GM12878 (cell line): ENCODE results near the gene EEFSEC. TPM values are rescaled to one million over a fixed set of nuclear protein-coding genes. Genes with fewer than 3 reads are reported as not detected.

Source experiments
- ATAC-seq: fragments of 200-7000 bp; cut with Tn5 transposase; 3 replicates; pipeline ENCODE4 v1.9.1; 2020; ENCODE audit warnings: mild to moderate bottlenecking, moderate library complexity
- Bru-seq: library from RNA; stranded (reverse); fragments of 400-500 nt; gene quantifications from one replicate; lab custom pipeline; 2021; lab: Mats Ljungman, UMichigan
- BruChase-seq, 2 experiments: library from RNA; stranded (reverse); fragments of 400-500 nt; gene quantifications; one replicate each; lab custom pipeline; 2021; lab: Mats Ljungman, UMichigan
- BruUV-seq: library from RNA; stranded (reverse); fragments of 400-500 nt; replicated peaks from 2 replicates; lab custom pipeline; 2021; lab: Mats Ljungman, UMichigan
- CTCF ChIA-PET: fragments of 300-600 bp; sonication (Branson Sonifier 250); formaldehyde crosslinking; extraction: SDS; loops from one replicate; lab custom pipeline; 2021; ENCODE audit warnings: inconsistent platforms; lab: Yijun Ruan, JAX
- POLR2A ChIA-PET: fragments of 350-600 bp; formaldehyde crosslinking; extraction: SDS; loops from one replicate; lab custom pipeline; 2021; ENCODE audit warnings: inconsistent platforms; lab: Charles Lee
- RAD21 ChIA-PET: fragments of 300-600 bp; sonication (Branson Sonifier 250); formaldehyde crosslinking; loops from one replicate; lab custom pipeline; 2023; ENCODE audit warnings: antibody characterized with exemption; ENCODE audit not compliant: unreplicated experiment; lab: Charles Lee
- SMC1A ChIA-PET: fragments of 300-600 bp; sonication (Branson Sonifier 250); formaldehyde crosslinking; loops from one replicate; lab custom pipeline; 2023; ENCODE audit not compliant: unreplicated experiment, uncharacterized antibody; lab: Charles Lee
- DNase-seq: peaks from one replicate; pipeline ENCODE4 v3.0.0-alpha.2; 2011; ENCODE audit warnings: low read depth, low spot score
- FAIRE-seq: peaks from 3 replicates; lab custom pipeline; 2011; peaks lifted over from hg19 to GRCh38; lab: Jason Lieb, UNC
- H2AFZ ChIP-seq: 2 replicates; pipeline ENCODE4 v1.6.0; 2011; ENCODE audit warnings: low read depth, low read length, control low read depth; ENCODE audit not compliant: control insufficient read depth
- H3K27ac ChIP-seq: 2 replicates; pipeline ENCODE4 v1.5.1; 2011; ENCODE audit warnings: control low read depth; ENCODE audit not compliant: control insufficient read depth, insufficient read depth
- H3K27me3 ChIP-seq, 2 experiments: replicated peaks in 1 of 2; 2 replicates each; pipeline versions ENCODE4 v1.6.0 to v1.6.1; 2011; ENCODE audit warnings: low read length in 1 of 2; ENCODE audit not compliant: control insufficient read depth in 2 of 2, insufficient read depth in 2 of 2
- H3K36me3 ChIP-seq, 2 experiments: 2 replicates each; pipeline ENCODE4 v1.5.1; 2011; ENCODE audit warnings: low read length in 1 of 2; ENCODE audit not compliant: control insufficient read depth in 2 of 2, insufficient read depth in 2 of 2
- H3K4me1 ChIP-seq: 2 replicates; pipeline ENCODE4 v1.6.1; 2011; ENCODE audit warnings: mild to moderate bottlenecking, low read length, moderate library complexity, mixed read lengths; ENCODE audit not compliant: control insufficient read depth, insufficient read depth
- H3K4me2 ChIP-seq: 2 replicates; pipeline ENCODE4 v1.6.0; 2011; ENCODE audit warnings: control low read depth; ENCODE audit not compliant: control insufficient read depth, insufficient read depth
- H3K4me3 ChIP-seq: fragments of 200-600 bp; sonication (generic); 2 replicates; pipeline ENCODE4 v1.5.1; 2016
- H3K79me2 ChIP-seq: 2 replicates; pipeline ENCODE4 v1.6.0; 2011; ENCODE audit warnings: low read length; ENCODE audit not compliant: control insufficient read depth, insufficient read depth
- H3K9ac ChIP-seq: 2 replicates; pipeline ENCODE4 v1.8.0; 2011; ENCODE audit warnings: low read length, control low read depth, mixed read lengths; ENCODE audit not compliant: control insufficient read depth, insufficient read depth
- H3K9me3 ChIP-seq: replicated peaks from 3 replicates; pipeline ENCODE4 v1.5.1; 2011; ENCODE audit warnings: mild to moderate bottlenecking, low read length; ENCODE audit not compliant: control insufficient read depth, insufficient read depth
- H4K20me1 ChIP-seq: 2 replicates; pipeline ENCODE4 v1.6.0; 2011; ENCODE audit not compliant: control insufficient read depth, insufficient read depth
- BCLAF1 ChIP-seq: fragments of 450-650 bp; IDR thresholded peaks from 2 replicates; pipeline ENCODE4 v1.6.1; 2017; ENCODE audit warnings: antibody characterized with exemption, mild to moderate bottlenecking, moderate library complexity
- CHD2 ChIP-seq: IDR thresholded peaks from 2 replicates; pipeline ENCODE4 v1.6.1; 2011; ENCODE audit warnings: low read depth, low read length, improper control_type of control experiment, borderline replicate concordance
- DPF2 ChIP-seq: fragments of 450-650 bp; IDR thresholded peaks from 2 replicates; pipeline ENCODE4 v1.6.1; 2017; ENCODE audit warnings: mild to moderate bottlenecking
- EZH2 ChIP-seq: IDR thresholded peaks from 2 replicates; pipeline ENCODE4 v1.6.1; 2012; ENCODE audit warnings: low read depth, mild to moderate bottlenecking, control low read depth, inconsistent platforms, low read length, borderline replicate concordance; ENCODE audit not compliant: control insufficient read depth
- IRF4 ChIP-seq: IDR thresholded peaks from 2 replicates; pipeline ENCODE4 v1.6.1; 2011; ENCODE audit warnings: low read depth, low read length
- KLF5 ChIP-seq: fragments of 450-650 bp; IDR thresholded peaks from 2 replicates; pipeline ENCODE4 v1.6.1; 2014; ENCODE audit warnings: mild to moderate bottlenecking; ENCODE audit not compliant: partially characterized antibody
- LARP7 ChIP-seq: fragments of 450-650 bp; IDR thresholded peaks from 2 replicates; pipeline ENCODE4 v1.6.1; 2017; ENCODE audit warnings: mild to moderate bottlenecking
- MTA2 ChIP-seq: fragments of 450-650 bp; IDR thresholded peaks from 2 replicates; pipeline ENCODE4 v1.6.1; 2016; ENCODE audit warnings: low read depth, mild to moderate bottlenecking, moderate library complexity
- MXI1 ChIP-seq: fragments of 150-350 bp; IDR thresholded peaks from 2 replicates; pipeline ENCODE4 v1.6.1; 2011; ENCODE audit warnings: low read depth, mild to moderate bottlenecking, inconsistent platforms, low read length, improper control_type of control experiment
- NBN ChIP-seq: fragments of 450-650 bp; IDR thresholded peaks from 2 replicates; pipeline ENCODE4 v1.6.1; 2016
- NRF1 ChIP-seq: conservative IDR thresholded peaks from 2 replicates; pipeline ENCODE4 v1.6.1; 2011; ENCODE audit warnings: mild to moderate bottlenecking, low read depth, low read length, improper control_type of control experiment
- PML ChIP-seq: IDR thresholded peaks from 2 replicates; pipeline ENCODE4 v1.6.1; 2012; ENCODE audit warnings: low read length, inconsistent platforms
- POLR2A ChIP-seq: IDR thresholded peaks from 2 replicates; pipeline ENCODE4 v1.6.1; 2011; ENCODE audit warnings: low read depth, mild to moderate bottlenecking, low read length
- SMAD5 ChIP-seq: IDR thresholded peaks from 2 replicates; pipeline ENCODE4 v1.6.1; 2016; ENCODE audit warnings: antibody characterized with exemption, low read depth
- WRNIP1 ChIP-seq: IDR thresholded peaks from 2 replicates; pipeline ENCODE4 v1.6.1; 2011; ENCODE audit warnings: low read depth, low read length, improper control_type of control experiment, borderline replicate concordance
- YY1 ChIP-seq: IDR thresholded peaks from 2 replicates; pipeline ENCODE4 v1.6.1; 2011; ENCODE audit warnings: low read depth, mild to moderate bottlenecking, low read length
- ZSCAN29 ChIP-seq: fragments of 450-650 bp; IDR thresholded peaks from 2 replicates; pipeline ENCODE4 v1.6.1; 2017; ENCODE audit warnings: mild to moderate bottlenecking, moderate library complexity
- WGBS: methylation state at CpG from one replicate; pipeline ENCODE4 v1.1.6; 2016; ENCODE audit warnings: low lambda C conversion rate; ENCODE audit not compliant: insufficient replicate concordance, insufficient coverage; ENCODE audit errors: missing lambda C conversion rate; 5-methylcytosine and 5-hydroxymethylcytosine counted together
- in situ Hi-C: fragments of 300-500 bp; cut with MboI; formaldehyde crosslinking; loops from 9 replicates; pipeline ENCODE4 v1.14.3; 2018; ENCODE audit warnings: mixed read lengths
- intact Hi-C: fragments of 100-400 bp; cut with micrococcal nuclease; formaldehyde crosslinking; loops from one replicate; pipeline ENCODE4 v1.14.2; 2022; ENCODE audit not compliant: unreplicated experiment
- long read RNA-seq, 2 experiments: library from polyadenylated mRNA; unstranded; transcript quantifications; one replicate each; pipeline ENCODE4 v2.0.0, GENCODE V29; 2019 to 2020
- polyA minus RNA-seq, 3 experiments: library from RNA; depleted of rRNA, polyadenylated mRNA; stranded (reverse); fragments of >200 nt; gene quantifications; 2 replicates each; pipeline ENCODE4 v1.2.3, GENCODE V29; 2011
- polyA plus RNA-seq, 11 experiments: library from polyadenylated mRNA; depleted of rRNA in 4 of 11; unstranded in 6 of 11; stranded (reverse) in 5 of 11; fragments of >200 nt; fragmentation: Nextera tagmentation in 4 of 11; fragmentation: Illumina TruSeq in 1 of 11; extraction: Ambion mirVana in 4 of 11; extraction: Trizol in 1 of 11; gene quantifications; 1 replicate in 1 of 11; 2 replicates in 10 of 11; pipeline versions ENCODE4 v1.2.1 to v1.2.3, GENCODE V29; 2011 to 2016; ENCODE audit warnings: inconsistent platforms in 2 of 11, missing spikeins in 2 of 11, low read depth in 1 of 11
- total RNA-seq, 4 experiments: library from RNA; depleted of rRNA in 3 of 4; stranded (reverse); fragments of >200 nt in 3 of 4; fragmentation: Illumina TruSeq in 1 of 4; extraction: Trizol in 1 of 4; gene quantifications; 2 replicates each; pipeline versions ENCODE4 v1.2.1 to v1.2.3, GENCODE V29; 2013 to 2021

Gene EEFSEC
- total RNA-seq (2013; cell fraction: nucleolus; rRNA removed) = 14.5 and 16.1 TPM in 2 replicates
- total RNA-seq (2014; rRNA removed) (11.8 and 18.5 TPM in 2 replicates), total RNA-seq (2014; rRNA removed; fragmentation: Illumina TruSeq; extraction: Trizol) (5.1 TPM in 2 replicates), total RNA-seq (2021) (21.9 and 22.5 TPM in 2 replicates), polyA plus RNA-seq (2011; rRNA removed) (4.0 and 13.6 TPM in 2 replicates), polyA plus RNA-seq (2014; fragmentation: Illumina TruSeq; extraction: Trizol) (5.3 and 10.4 TPM in 2 replicates), polyA plus RNA-seq (2014; fragmentation: Nextera tagmentation; extraction: Ambion mirVana) (1 to 10 TPM in 1 of 2 experiments, under 1 TPM in 1; 0.29 to 1.4 TPM), polyA plus RNA-seq (2014; rRNA removed) (21.2 and 27.7 TPM in 2 replicates), polyA plus RNA-seq (2016; fragmentation: Nextera tagmentation; extraction: Ambion mirVana) (10 to 100 TPM; 28.6 to 29.1 TPM), polyA minus RNA-seq (2011; rRNA and poly(A)+ RNA removed) (11.6 and 15.9 TPM in 2 replicates), Bru-seq, nascent RNA (percentile 61 among the genes with signal in this experiment), BruChase-seq, experiment 1, labeled RNA remaining after a 6-hour chase (percentile 56 among the genes with signal in this experiment), BruChase-seq, experiment 2, labeled RNA remaining after a 2-hour chase (percentile 60 among the genes with signal in this experiment)
- polyA plus RNA-seq (2011; ENCODE audit: low read depth) = 7.6 TPM
- 11.7 and 15.7 TPM in 2 replicates for polyA plus RNA-seq (2011; cell fraction: cytosol; rRNA removed)
- polyA plus RNA-seq (2011; cell fraction: nucleus; rRNA removed) = 18.6 and 22.1 TPM in 2 replicates
- polyA plus RNA-seq (2012) = 14.3 and 14.6 TPM in 2 replicates
- 6.1 and 8.0 TPM in 2 replicates for polyA minus RNA-seq (2011; cell fraction: cytosol; rRNA and poly(A)+ RNA removed)
- 19.1 and 28.5 TPM in 2 replicates for polyA minus RNA-seq (2011; cell fraction: nucleus; rRNA and poly(A)+ RNA removed)
- long read RNA-seq, experiment 1, transcript EEFSEC-201 (7 exons, 2,232 nt) = major isoform, 13 of 16 reads
- long read RNA-seq, experiment 1, partial matches to known transcripts = 1 of 16 reads
- long read RNA-seq, experiment 1, other reads (novel, unspliced or antisense) = 2 of 16 reads
- long read RNA-seq, experiment 2, partial matches to known transcripts = 0 of 1 reads
- long read RNA-seq, experiment 2, other reads (novel, unspliced or antisense) = 1 of 1 reads

GRCh38 chr3:128153156-128154041, at the start of gene EEFSEC:
Gene EEFSEC (plus strand): TSS chr3:128153481. CDS start chr3:128153508, 27 bp downstream.
- Histone ChIP-seq H3K27me3 (no peaks in the 10 kb centered on the region), H2AFZ (peak within 1 kb of the TSS; percentile 100), H3K9ac (peak within 1 kb of the TSS; percentile 77), H3K4me1 (peaks cover 3% of the 10 kb centered on the region; the same call in 1 of the 2 replicates), H3K36me3 (peaks cover 0 to 5% of the 10 kb centered on the region in 2 experiments; a peak in 1 of 4 replicates), H3K4me3 (peak within 1 kb of the TSS; percentile 66), H4K20me1 (no peaks in the 10 kb centered on the region), H3K27ac (peak within 1 kb of the TSS; percentile 69), H3K4me2 (peak within 1 kb of the TSS; percentile 93), H3K9me3 (no peaks in the 10 kb centered on the region; the same call in 2 of the 3 replicates), H3K79me2 (peaks cover 9% of the 10 kb centered on the region)
- BruUV-seq = TSS peak; percentile 73
- ChIA-PET RAD21 (interaction anchor here (0.7 to 1.1 kb wide), 5 partner anchors 30 to 345 kb away, joined by 3 to 6 read pairs (median 3); partner anchors contain the start of gene RUVBL1), POLR2A (interaction anchor here (0.6 to 1.1 kb wide), 5 partner anchors 29 to 755 kb away, joined by 4 to 8 read pairs (median 6); partner anchors contain the start of gene RUVBL1), CTCF (interaction anchor here (0.6 to 1.2 kb wide), 3 partner anchors 20 to 527 kb away, joined by 3 to 6 read pairs (median 4); partner anchors contain the start of gene RUVBL1), SMC1A (interaction anchor here (0.6 to 1.6 kb wide), 4 partner anchors 12 to 97 kb away, joined by 3 to 8 read pairs (median 4); partner anchors contain the start of gene RUVBL1)
- in situ Hi-C loops = no loop called here
- no peak for FAIRE-seq
- peak; percentile 57 for DNase-seq
- peak; percentile 96 for ATAC-seq
- intact Hi-C loops = loop anchor here (1.0 kb wide), 1 partner anchor 30 kb away; the partner anchor contains the start of gene RUVBL1
- WGBS = 1% methylated on average over 55 of the region's 96 CpGs
- TF ChIP-seq NRF1 = no peak
- no peak for TF ChIP-seq IRF4
- no peak for TF ChIP-seq BCLAF1
- peak; percentile 91 for TF ChIP-seq DPF2
- TF ChIP-seq ZSCAN29 = 0 out of 2 replicates have a peak, but pooled peaks have one; percentile 20
- peak; percentile 33; the same call in 1 of the 2 replicates for TF ChIP-seq PML
- TF ChIP-seq POLR2A = peak; percentile 96
- peak; percentile 44; the same call in 1 of the 2 replicates for TF ChIP-seq CHD2
- no peak for TF ChIP-seq KLF5
- 0 out of 2 replicates have a peak, but pooled peaks have one; percentile 44 for TF ChIP-seq NBN
- peak; percentile 95 for TF ChIP-seq LARP7
- peak; percentile 41 for TF ChIP-seq SMAD5
- no peak for TF ChIP-seq WRNIP1
- peak; percentile 52; the same call in 1 of the 2 replicates for TF ChIP-seq MXI1
- peak; percentile 83; the same call in 1 of the 2 replicates for TF ChIP-seq YY1
- no peak for TF ChIP-seq EZH2
- no peak for TF ChIP-seq MTA2
